Loucy (cell line): Measurements from ENCODE around the gene OXGR1.

Experiments used
- EZH2phosphoT487 ChIP-seq: fragments of 200-600 bp; IDR thresholded peaks from 2 replicates; pipeline ENCODE4 v1.6.1; 2018; ENCODE audit warnings: antibody characterized with exemption, mild to moderate bottlenecking, moderate library complexity, borderline replicate concordance
- TF ChIP-seq, protein P1 (sequence below): fragments of 200-600 bp; sonication (generic); conservative IDR thresholded peaks from 2 replicates; pipeline ENCODE4 v1.5.1; 2014; ENCODE audit warnings: mild to moderate bottlenecking, antibody characterized with exemption, low read length

DNA sequence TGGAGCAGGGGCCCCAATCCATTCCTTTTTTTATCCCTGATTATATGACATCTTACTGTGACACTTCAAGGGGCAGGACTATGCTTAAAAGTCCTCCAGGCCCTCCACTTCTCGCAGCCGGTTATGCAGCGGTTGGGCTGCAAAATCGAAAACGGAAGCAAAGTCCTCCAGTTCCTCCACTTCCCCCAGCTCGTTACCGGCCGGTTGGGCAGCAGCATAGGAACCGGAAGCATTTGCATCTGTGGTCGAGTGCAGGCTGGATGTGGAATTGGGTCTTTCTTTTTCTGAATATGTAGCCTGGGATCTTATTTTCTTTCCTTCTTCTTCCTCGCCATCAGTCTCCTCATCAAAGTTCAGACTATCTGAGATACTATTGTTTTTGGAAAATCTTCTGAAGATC lies 46.1 kb downstream of the OXGR1 start:
- TF ChIP-seq, protein P1, sequence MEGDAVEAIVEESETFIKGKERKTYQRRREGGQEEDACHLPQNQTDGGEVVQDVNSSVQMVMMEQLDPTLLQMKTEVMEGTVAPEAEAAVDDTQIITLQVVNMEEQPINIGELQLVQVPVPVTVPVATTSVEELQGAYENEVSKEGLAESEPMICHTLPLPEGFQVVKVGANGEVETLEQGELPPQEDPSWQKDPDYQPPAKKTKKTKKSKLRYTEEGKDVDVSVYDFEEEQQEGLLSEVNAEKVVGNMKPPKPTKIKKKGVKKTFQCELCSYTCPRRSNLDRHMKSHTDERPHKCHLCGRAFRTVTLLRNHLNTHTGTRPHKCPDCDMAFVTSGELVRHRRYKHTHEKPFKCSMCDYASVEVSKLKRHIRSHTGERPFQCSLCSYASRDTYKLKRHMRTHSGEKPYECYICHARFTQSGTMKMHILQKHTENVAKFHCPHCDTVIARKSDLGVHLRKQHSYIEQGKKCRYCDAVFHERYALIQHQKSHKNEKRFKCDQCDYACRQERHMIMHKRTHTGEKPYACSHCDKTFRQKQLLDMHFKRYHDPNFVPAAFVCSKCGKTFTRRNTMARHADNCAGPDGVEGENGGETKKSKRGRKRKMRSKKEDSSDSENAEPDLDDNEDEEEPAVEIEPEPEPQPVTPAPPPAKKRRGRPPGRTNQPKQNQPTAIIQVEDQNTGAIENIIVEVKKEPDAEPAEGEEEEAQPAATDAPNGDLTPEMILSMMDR: no peak
- no peak for TF ChIP-seq EZH2phosphoT487
